Measurements from ENCODE around the gene AUTS2.

AUTS2 gene

DNA sequence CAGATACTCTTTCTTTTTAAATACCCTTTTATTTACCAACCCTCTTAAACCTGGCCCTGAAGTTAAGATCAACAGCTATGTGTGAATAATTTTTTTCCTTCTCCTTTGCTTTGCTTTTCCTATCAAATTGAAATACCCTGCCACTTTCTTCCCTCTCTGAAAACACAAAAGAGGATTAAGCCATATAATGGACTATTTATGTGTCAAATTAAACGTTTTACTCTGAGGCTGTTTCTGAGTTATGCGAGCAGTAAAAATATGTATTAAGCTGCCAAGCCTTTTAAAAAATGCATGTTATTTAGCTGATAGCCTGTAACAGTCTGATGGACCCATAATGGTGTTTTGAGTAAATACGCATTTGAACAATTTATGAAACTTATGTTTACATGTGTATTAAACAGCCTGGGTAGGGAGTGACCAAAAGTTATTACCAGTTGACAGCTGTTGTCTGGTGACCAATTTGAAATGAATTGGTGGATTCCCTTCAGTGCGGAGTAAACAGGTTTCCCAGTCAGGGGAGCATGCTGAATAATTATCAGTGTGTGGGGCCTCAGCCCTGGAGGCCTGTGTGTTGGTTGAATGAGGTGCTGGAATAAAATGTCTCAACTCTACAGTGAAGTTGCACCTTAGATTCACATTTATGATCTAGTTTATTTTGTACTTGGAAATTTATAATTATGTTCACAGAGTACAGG lies 89.6 kb downstream of the AUTS2 start:
- DNase-seq (ENCODE audit: low read depth): no peak
- H3K4me3 ChIP-seq (ENCODE audit: low read depth, low read length): no peak overlapping the region
- TF ChIP-seq, protein P1, sequence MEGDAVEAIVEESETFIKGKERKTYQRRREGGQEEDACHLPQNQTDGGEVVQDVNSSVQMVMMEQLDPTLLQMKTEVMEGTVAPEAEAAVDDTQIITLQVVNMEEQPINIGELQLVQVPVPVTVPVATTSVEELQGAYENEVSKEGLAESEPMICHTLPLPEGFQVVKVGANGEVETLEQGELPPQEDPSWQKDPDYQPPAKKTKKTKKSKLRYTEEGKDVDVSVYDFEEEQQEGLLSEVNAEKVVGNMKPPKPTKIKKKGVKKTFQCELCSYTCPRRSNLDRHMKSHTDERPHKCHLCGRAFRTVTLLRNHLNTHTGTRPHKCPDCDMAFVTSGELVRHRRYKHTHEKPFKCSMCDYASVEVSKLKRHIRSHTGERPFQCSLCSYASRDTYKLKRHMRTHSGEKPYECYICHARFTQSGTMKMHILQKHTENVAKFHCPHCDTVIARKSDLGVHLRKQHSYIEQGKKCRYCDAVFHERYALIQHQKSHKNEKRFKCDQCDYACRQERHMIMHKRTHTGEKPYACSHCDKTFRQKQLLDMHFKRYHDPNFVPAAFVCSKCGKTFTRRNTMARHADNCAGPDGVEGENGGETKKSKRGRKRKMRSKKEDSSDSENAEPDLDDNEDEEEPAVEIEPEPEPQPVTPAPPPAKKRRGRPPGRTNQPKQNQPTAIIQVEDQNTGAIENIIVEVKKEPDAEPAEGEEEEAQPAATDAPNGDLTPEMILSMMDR (IDR thresholded peaks at IDR 0.05; ENCODE audit: low read depth, low read length, missing control alignments): no peak

DNA sequence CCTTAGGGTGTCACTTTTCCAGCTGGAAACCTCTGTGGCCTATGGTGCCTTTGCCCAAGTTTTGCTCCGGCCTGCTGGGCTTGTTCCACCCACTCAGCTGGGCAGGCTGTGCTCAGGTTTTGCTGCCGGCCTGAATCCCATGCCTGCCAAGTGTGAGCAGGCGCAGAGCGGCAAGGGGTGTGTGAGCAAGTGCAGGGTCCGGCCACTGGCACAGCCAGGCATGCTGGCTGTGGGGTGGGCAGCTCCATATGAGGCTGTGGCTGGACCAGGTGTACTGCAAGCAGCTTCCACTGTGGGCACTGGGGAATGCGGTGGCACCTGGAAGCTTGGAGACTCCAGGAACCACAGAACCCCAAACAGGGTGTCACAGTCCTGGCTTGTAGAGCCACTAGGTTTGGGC lies 92.1 kb downstream of the AUTS2 start:
- H3K4me3 ChIP-seq (ENCODE audit: low read depth, low read length): no peak overlapping the region
- TF ChIP-seq, protein P1 (IDR thresholded peaks at IDR 0.05; ENCODE audit: low read depth, low read length, missing control alignments): no peak
- no peak for DNase-seq (ENCODE audit: low read depth)

DNA sequence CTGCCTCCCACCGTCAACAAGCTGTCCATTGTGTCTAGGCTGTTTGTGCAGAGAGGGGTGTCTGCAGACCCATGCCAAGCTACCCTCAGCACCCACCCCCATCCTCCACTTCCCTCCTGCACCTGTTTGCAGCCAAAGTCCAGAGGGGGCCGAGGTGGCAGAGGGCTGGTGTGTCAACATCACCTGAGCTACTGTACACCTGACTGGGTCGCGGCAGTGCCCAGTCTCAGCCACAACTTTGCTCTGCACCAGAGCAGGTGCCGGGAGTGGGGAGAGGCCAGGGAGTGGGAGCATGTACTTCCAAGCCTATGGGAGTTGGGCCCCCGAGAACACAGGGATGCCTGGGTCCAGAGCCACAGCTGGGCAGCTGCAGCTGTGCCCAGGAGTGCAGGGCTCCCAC lies 93.1 kb downstream of the AUTS2 start:
- DNase-seq (ENCODE audit: low read depth): no peak
- H3K4me3 ChIP-seq (ENCODE audit: low read depth, low read length): no peak overlapping the region
- TF ChIP-seq, protein P1 (IDR thresholded peaks at IDR 0.05; ENCODE audit: low read depth, low read length, missing control alignments): no peak

DNA sequence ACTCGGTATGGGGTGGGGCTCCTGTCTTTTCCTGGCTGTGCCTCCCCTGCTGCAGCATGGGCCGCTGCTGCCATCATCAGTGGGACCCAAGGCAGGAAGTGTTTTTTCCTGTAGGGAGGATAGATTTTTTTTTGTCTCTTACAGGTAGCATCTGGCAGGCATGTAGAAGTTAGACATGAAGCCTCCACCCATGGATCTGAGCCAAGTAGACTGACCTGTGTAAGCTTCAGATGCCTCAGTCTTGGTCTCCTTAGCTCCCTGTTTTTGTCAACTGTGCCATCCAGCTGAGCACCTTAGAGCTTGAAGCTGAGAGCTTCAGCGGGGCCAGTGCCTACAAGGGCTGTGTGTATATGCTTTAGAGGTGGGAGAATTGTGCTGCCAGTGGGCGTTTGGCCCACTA lies 93.5 kb downstream of the AUTS2 start:
- DNase-seq (ENCODE audit: low read depth): no peak
- TF ChIP-seq, protein P1 (IDR thresholded peaks at IDR 0.05; ENCODE audit: low read depth, low read length, missing control alignments): no peak
- H3K4me3 ChIP-seq (ENCODE audit: low read depth, low read length): no peak overlapping the region

DNA sequence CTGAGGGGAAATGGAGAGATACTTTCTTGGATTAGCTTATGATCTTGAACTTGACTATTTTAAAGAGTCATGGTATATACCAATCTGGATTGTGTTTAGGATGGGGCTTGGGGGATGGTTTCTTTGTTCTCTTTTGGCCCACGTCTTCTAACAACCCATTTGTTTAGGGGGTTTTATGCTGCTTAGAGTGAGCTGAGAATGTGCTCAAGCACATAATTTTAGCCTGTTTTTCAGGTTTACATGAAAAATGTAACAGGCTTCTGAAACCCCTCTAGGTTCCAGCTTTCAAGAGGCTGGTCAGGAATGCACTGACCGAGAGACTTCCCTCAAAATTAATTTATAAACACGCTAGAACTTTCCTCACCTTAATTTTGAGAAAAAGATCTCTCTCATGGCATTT lies 94.3 kb downstream of the AUTS2 start:
- no peak overlapping the region for H3K4me3 ChIP-seq (ENCODE audit: low read depth, low read length)
- TF ChIP-seq, protein P1 (IDR thresholded peaks at IDR 0.05; ENCODE audit: low read depth, low read length, missing control alignments): no peak
- no peak for DNase-seq (ENCODE audit: low read depth)

DNA sequence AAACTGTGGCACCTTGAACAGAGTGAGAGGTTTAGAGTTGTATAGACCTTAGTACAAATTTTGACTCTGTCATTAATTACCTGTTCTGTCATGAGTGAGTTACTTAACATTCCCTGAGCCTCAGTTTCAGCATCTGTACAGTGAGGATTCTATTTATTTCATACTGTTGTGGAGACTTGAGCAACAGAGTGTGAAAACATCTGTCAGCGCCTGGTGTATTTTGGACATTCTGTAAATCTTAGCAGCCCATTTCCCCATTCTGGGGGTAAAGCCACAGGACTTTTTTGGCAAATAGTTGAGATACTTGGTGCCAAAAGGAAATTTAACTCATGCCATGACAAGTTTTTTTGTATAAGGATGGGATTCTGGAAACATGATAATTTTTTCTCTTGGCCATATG lies 94.8 kb downstream of the AUTS2 start:
- no peak for DNase-seq (ENCODE audit: low read depth)
- no peak overlapping the region for H3K4me3 ChIP-seq (ENCODE audit: low read depth, low read length)
- TF ChIP-seq, protein P1 (IDR thresholded peaks at IDR 0.05; ENCODE audit: low read depth, low read length, missing control alignments): no peak

DNA sequence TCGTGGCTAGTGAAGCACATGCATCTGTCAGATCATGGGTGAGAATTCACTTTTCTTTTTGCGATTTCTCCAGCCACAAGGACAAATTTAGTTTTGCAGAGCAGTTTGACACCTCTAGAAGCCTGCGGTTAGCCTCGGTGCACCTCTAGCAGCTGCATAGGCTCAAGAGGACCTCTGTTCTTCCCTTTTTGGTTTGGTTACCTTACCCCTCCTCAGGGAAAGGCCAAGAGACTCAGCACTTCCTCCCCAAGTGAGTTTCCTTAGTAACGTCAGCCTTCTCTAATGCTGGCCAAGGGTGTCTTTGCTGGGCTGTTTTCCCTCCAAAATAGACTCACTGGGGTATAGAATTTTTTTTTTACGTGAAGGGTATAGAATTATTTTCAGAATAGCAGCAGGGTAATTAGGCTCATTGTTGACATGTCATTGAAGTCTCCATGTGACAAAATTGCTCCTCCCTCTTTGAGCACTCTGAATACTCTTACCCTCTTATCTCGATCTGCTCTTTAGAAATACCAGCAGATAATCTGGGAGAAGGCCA lies 97.8 kb downstream of the AUTS2 start:
- H3K4me3 ChIP-seq (ENCODE audit: low read depth, low read length): no peak overlapping the region; the same call in 1 of the 2 replicates
- peak; percentile 89 for DNase-seq (ENCODE audit: low read depth)
- TF ChIP-seq, protein P1 (IDR thresholded peaks at IDR 0.05; ENCODE audit: low read depth, low read length, missing control alignments): no peak

All from GM12864 (cell line).